NCI-H2029 (cell line): ENCODE results near the gene DPEP2.
"Not testable (repeated sequence)": the region's sequence is repeated elsewhere in the genome, so short reads cannot be mapped to it uniquely, and the experiment has no call there.

Experiments used
- DNase-seq: peaks from one replicate; lab custom pipeline; 2025; lab: John Stamatoyannopoulos, UW

Gene DPEP2

DNA sequence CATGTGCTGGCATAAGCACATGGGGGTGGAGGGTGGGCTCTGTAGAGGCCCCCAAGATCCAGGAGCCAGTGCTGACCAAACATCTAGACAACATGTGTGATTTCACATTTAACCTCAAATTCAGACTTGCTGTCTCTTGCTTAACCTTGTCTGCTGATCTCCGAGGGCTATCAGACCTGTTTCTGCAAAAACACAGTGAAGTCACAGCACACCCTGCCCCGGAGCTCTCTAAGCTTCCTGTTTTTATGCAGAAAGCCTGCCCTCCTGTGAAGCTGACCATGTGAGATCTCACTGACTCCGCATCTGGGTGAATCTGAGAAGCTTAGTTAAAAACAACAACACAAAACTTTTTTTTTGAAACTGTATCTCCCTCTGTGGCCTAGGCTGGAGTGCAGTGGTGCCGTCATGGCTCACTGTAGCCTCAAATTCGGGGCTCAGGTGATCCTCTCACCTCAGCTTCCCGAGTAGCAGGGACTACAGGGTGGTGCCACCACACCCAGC is 6.6 kb upstream of the DPEP2 start:
- DNase-seq: no peak

DNA sequence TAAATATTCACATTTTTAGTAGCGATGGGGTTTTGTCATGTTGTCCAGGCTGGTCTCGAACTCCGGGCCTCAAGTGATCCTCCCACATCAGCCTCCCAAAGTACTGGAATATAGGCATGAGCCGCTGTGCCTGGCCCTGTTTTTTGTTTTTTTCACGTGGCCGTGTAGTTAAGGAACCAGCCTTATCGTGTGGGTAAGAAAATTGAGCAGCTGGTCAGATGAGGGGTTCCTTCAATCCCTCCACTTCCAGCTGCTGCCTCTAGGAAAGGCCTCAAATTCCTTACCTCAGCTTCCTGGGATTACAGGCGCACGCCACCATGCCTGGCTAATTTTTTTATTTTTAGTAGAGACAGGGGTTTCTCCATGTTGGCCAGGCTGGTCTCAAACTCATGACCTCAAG is 5.9 kb upstream of the DPEP2 start:
- no peak for DNase-seq

DNA sequence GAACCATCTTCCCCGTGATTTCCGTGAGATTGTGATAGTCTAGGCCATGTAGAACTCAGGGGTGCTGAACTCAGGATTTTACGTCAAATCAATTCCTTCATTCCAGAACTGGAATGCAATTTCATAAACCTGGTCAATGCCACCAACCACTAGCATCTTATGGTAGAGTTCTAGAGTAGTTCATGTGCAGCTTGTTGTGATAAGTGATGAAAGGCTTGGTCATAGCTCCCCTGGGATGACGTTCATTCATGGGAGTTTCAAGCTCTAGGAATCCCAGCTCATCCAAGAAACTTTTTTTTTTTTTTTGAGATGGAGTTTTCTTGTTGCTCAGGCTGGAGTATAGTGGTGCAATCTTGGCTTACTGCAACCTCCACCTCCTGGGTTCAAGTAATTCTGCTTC is 3.7 kb upstream of the DPEP2 start:
- DNase-seq: no peak

DNA sequence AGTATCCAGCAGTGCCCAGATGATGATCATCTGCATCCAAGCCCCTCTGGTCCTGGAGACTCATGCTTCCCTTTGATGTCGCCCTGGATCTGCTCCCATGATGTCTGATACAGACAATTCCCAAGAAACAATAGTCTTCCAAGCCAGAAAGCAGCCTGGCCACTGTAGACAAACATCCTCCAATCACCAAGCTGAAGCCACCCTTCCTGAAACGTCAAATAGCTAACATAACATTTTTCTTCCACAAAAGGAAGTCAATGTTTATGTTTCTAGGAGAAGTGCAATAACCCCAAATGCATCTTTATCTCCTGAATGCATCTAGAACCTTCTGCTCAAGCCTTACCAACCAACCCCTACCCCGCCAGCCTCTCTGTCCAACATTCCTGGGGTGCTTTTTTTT is 1.2 kb upstream of the DPEP2 start:
- DNase-seq: no peak

DNA sequence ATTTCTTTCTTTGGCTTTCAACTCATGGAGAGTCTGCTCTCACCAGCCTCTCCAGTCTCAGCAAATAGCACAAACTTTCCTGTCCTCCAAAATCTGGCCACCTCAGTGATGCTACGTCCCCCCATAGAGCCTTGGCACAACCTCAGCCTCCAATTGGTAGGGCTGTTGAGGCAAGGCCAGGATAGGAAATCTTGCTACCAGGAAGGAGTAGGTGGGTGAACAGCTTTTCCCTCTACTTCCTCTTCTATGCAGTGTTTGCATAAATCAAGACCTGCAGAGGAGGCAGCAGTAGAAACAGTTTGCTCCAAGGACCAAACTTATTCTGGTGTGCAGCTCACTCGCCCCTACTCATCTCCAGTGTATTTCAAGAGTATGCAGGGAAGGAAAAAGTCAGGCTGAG is 701 bp upstream of the DPEP2 start:
- no peak for DNase-seq

DNA sequence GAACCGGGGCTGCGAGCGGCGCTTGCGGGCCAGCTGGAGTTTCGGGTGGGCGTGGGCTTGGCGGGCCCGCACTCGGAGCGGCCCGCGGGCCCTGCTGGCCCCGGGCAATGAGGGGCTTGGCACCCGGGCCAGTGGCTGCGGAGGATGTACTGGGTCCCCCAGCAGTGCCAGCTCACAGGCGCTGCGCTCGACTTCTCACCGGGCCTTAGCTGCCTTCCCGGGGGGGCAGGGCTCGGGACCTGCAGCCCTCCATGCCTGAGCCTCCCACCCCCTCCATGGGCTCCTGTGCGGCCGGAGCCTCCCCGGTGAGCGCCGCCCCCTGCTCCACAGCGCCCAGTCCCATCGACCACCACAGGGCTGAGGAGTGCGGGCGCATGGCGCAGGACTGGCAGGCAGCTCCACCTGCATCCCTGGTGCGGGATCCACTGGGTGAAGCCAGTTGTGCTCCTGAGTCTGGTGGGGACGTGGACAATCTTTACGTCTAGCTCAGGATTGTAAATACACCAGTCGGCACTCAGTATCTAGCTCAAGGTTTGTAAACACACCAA is 979 bp downstream of the DPEP2 start:
- not testable (repeated sequence) for DNase-seq

DNA sequence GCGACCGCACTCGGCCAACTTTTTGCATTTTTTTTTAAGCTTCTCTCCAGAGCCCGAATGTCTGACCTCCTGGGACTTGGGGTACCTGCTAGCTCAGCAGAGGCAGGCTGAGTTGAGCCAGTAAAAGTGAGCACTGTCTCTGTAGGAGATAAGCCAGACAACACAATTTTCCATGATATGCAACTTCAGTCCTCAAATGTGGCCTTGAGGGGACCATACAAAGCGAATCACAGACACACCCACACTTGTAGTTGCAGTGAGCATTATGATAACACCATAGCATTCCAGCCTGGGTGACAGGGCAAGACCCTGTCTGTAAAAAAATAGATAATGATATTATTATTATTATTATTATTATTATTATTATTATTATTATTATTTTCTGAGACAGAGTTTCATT is 2.6 kb downstream of the DPEP2 start:
- no peak for DNase-seq

DNA sequence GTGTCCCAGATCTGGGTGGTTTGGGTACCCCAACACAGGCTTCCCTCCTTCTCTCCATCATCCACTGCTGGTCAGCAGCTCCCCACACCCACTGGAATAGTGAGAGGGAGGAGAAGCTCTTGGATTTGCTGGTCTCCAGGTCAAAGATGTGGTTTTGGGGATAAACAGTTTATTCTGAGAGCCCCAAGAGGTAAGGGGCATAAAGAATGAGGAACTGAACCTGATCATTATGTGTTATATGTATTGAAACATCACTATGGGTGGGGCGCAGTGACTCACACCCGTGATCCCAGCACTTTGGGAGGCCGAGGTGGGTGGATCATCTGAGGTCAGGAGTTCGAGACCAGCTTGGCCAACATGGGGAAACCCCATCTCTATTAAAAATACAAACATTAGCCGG is 3.9 kb downstream of the DPEP2 start:
- no peak for DNase-seq

DNA sequence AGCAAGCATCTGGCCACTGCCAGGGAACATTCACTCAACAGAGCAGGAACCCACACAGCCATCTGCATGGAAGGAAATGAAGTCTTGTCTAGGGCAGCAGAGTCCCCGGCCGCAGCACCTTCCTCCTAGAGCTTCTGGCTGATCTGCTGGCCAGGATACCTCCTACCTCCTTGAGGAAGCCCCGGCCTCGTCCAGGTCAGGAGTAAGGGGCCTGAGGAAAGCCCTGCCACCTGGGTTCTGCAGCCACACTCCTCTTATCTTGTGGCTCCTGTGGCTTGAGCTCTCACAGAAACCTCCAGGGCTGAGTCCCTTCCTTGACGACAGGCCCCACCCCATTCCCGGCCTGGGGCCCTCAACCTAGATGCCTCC is 5.3 kb downstream of the DPEP2 start:
- not testable (repeated sequence) for DNase-seq

DNA sequence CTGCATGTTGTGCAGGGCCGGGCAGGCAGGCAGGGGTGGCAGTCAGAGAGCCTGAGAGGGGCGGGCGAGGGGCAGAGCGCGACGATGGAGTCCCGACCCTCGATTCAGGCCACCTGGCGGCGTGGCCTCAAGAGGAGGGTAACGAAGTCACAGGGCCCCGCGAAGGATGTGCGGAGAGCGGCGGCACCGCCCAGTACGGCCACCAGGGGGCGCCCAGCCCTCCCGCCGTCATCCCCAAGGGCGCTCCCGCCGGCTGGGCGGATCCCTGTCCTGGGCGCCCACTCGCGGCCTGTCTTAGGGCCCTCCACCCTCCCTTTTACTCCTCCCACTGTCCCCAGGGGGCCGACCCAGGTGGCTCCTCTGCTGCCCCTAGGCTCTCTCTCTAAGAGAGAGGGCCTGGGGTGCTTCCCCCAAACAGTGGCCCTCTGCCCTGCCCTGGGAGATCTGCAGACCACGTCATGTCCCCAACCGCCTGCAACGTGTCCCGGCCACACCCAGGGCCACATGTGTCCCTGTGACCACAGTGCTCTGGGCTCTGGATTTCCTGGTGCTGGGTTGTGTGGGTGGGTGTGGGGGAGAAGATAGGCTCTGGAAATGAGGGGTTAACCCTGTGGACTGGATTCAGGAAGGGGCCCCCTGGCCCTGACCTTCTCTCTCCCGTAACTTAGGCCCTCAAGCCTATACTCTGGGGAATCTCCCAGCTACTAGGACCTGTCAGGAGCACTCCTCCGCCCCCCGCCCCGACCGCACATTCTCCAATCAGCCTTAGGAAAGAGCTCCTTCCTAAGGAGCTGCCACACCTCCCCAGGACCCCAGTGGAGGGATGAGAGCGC is 5.9 kb downstream of the DPEP2 start:
- peak; percentile 13 for DNase-seq

DNA sequence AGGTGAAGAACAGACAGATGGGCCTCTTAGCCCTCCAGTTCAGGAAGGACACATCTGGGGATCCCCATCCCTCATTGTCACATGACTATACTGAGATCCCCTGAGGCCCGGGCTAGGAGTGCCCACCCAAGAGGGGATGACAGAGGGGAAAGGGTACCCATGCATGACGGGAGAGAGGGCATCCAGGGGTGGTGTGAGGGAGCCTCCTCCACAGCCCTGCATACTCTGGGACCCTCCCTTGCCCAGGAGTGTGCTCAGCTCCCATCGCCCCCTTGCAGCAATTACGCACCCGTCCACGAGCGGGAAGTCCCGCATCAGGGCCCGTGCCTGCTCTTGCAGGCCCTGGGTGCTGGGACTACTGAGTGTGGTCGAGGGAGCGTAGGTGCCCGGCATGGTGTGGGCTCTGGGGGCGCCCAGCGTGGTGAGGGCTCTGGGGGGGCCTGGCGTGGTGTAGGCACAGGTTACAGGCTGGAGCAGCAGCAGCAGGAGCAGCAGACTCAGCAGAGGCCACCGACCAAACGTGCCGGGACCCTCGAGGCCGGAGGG is 6.5 kb downstream of the DPEP2 start:
- no peak for DNase-seq

DNA sequence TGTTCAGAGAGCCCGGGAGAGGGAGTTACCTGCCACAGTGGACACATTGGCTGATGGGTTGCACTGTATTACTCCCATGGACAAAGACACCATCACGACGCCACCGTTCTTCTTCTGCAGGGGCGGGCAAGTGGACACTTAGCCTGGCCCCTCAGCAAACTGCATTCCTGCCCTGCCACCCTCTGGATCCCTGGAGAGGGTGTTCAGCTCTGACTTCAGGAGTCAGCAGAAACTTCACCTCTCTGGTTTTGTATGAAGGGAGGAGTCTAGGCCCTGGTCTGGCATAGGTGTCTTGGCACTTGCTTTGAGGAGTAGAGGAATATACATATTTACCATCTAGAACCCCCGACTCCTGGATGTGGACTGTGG is 9.3 kb downstream of the DPEP2 start:
- no peak for DNase-seq

DNA sequence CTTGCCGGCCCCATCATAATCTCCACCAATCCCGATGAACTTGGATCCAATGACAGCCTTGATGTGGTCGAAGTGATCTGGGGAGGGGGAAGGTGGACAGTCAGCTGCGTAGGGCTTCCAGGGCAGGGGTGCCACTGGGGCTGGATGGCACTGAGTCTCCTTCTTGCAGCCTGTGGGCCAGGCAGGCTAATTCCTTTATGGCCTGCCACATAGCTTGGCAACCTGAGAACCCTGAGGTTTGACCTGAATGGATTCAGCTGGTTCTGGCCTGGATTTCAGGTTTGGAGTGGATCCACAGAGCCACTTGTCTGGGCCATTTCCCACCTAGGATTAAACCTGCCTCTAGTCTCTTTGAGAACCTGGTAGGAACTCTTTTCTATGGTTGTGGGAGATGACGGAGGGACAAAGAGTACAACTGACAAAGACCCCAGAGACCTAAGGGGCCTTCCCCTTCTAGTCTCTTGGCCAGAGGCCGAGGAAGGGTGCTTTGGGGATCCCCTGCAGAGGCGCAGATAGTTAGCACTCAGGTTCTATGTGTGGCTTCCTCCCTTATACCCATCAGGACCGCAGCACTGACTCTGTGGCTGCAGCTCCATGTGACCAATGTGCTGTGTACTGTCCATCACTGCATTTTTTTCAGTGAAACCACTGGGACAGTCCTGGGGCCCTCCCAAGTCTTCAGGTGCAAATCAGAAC is 9.8 kb downstream of the DPEP2 start:
- DNase-seq: no peak

DNA sequence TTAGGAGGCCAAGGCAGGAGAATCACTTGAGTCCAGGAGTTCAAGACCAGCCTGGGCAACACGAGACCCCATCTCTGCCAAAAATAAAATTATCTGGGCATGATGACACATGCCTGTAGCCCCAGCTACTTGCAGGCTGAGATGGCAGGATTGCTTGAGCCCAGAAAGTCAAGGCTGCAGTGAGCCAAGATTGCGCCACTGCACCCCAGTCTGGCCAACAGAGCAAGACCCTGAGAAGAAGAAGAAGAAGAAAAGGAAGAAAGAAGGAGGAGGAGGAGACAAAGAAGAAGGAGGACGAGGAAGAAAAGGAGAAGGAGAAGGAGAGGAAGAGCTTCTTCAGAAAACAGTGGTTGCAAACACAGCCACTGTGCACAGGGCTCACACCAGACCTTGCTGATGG is 10.6 kb downstream of the DPEP2 start:
- DNase-seq: no peak

DNA sequence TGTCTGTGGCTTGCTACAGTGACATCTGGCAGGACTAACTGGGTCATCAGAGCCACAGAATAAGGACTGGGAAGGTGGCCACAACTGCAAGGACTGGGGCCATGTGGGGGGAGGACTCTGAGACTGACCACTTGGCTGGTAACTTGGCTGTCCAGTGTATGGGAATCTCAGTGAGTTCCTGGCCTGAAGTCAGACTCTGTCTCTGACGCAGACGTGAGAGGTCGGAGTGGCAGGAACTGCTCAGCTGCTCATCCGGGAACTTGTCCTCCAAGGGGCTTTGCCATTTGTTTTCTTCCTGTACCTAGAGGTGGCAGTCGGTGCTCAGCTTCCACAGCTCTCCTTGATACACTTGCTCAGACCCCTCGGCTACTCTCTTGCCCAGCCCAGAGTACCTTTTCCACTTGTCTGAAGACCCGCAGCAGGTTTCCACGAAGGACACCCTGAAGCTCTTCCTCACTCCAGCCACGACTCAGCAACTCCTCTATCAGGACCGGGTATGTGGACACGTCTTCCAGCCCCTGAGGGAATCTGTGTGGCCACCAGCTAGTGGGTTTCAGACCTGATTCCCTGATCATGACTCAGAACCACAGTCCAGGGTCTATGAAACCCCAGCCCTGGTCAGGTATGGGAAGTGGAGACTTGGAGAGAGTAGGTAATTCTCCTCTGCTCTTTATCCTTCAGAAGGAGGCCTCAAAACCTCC is 11.7 kb downstream of the DPEP2 start:
- no peak for DNase-seq

DNA sequence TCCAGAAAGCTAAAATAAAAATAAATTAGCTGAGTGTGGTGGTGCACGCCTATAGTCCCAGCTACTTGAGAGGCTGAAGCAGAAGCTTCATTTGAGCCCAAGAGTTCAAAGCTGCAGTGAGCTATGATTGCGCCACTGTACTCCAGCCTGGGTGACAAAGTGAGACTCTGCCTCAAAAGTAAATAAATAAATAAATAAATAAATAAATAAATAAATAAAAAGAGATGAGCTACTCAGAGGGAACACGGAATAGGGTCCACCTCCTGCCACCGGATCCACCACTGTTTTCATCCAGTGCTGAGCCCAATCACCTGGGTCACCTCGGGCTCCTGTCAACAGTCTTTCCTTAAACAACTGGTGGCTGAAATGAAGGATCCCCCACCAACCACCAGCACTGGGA is 12.3 kb downstream of the DPEP2 start:
- DNase-seq: no peak

DNA sequence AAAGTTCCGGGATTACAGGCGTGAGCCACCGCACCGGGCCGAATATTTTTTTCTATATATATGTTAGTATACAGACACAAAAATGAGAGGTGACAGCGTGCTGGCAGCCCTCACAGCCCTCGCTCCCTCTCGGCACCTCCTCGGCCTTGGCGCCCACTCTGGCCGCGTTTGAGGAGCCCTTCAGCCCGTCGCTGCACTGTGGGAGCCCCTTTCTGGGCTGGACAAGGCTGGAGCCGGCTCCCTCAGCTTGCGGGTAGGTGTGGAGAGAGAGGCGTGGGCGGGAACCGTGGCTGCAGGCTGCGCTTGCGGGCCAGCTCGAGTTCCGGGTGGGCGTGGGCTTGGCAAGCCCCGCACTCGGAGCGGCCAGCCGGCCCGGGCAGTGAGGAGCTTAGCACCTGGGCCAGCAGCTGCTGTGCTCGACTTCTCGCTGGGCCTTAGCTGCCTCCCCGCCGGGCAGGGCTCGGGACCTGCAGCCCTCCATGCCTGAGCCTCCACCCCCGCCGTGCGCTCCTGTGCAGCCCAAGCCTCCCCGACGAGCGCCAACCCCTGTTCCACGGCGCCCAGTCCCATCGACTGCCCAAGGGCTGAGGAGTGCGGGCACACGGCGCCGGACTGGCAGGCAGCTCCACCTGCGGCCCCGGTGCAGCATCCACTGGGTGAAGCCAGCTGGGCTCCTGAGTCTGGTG is 17.1 kb downstream of the DPEP2 start:
- no peak for DNase-seq

DNA sequence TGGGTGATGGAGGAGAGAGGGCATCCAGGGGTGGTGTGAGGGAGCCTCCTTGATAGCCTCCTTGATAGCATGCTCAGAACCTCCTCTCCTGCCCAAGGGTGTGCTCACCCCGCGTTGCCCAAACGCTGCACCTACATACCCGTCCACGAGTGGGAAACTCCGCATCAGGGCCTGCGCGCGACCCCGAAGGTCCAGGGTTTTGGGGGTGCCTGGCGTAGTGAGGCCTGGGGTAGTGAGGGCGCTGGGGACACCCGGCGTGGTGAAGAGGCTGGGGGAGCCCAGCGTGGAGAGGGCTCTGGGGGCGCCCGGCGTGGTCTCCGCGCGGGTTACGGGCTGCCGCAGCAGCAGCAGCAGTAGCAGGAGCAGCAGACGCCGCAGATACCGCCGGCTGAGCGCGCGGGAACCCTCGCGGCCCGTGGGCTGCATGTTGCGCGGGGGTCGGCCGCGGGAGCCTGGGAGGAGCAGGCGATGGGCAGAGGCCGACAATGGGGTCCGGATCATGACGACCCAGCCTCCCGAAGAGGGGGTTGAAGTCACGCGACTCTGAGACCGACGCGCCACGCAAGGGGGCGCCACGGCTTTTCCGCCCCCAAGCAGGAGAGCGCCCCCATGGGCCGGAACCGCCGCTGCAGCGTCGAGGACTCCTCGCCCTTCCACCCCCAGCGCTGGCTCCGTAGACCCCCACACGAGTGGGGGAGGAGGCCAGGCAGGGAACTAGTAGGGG is 19.2 kb downstream of the DPEP2 start, which contains the start of gene DPEP3:
TSS of gene DPEP3 (minus strand) at position 545 of the 724 bp plus-strand sequence. CDS start at position 426, 119 bp downstream.
- no peak for DNase-seq

DNA sequence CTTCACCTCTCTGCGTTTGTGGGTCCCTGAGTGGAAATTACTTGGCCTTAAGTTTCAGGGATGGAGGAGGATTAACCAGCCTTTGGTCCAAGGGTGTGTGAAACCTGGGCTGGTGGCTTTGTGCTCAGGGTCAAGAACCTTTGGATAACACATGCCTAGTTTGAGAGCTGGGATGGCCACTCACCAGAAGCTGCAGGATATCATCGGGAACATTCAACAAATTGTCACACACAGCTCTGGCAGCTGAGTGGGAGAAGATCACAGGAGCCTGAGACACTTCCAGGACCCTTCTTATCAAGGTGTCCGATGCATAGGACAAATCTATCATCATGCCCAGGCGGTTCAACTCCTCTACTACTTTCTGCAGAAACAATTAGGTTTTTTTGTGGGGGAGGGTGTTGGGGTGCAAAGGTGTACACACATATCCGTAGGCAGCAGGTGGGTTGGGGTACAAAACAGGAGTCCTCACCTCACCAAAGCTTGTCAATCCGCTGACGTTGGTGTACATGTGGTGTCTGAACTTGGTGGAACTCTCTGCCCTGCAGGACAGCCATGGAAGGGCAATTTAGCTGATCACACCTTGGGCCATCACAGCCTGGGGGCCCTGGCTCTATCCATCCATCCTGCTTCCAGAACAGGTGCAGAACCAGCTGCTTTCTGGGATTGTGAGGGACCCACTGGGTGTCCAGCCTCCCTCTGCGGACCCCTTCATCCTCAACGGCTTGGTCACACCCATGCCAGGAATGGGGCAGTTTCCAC is 21.6 kb downstream of the DPEP2 start:
- no peak for DNase-seq

DNA sequence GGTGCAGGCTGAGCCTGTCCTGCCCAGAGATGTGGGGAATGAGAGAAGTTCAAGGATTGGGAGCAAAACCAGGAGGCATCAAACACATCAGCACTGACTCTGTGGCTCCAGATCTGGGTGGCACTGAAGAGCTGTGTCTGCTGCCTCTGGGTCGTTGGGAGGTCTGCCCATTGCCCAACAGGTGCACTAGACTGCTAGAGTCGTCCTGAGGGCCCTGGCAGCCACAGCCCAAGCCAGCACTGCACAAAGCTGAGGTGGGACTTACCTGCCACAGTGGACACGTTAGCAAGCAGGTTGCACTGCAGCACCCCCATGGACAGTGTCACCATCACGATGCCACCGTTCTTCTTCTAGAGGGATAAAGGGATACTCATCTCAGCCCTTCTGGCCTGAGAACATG is 22.3 kb downstream of the DPEP2 start:
- no peak for DNase-seq
